ENCODE data around the gene GRM2. TPM values are rescaled to one million over a fixed set of nuclear protein-coding genes. Genes with fewer than 3 reads are reported as not detected.

The GRM2 gene
- total RNA-seq, 1 experiment from 2014 or later: 3.7 TPM

- no peak overlapping the region; the same call in 1 of the 2 replicates for H3K27ac Mint-ChIP-seq
- DNase-seq (ENCODE audit: low spot score) (peak; percentile 97), ATAC-seq (peak; percentile 68)
- H3K27me3 Mint-ChIP-seq (ENCODE audit: low read depth): no peaks in the 10 kb centered on the region; the same call in 1 of the 2 replicates
- CTCF ChIA-PET: interaction anchor here (0.5 to 5.7 kb wide), 41 partner anchors 10 to 1296 kb away, joined by 3 to 198 read pairs (median 4); partner anchors contain the start of genes DCAF1, GRM2, NEK4 and RBM15B
- H3K4me3 Mint-ChIP-seq: peak overlapping the region; percentile 60
- TF ChIP-seq MAX (CRISPR knock-in tag; IDR thresholded peaks at IDR 0.05): peak; percentile 74
- peak; percentile 94 for TF ChIP-seq CTCF (IDR thresholded peaks at IDR 0.05)
- 0 out of 2 replicates have a peak, but pooled peaks have one; percentile 20 for TF ChIP-seq EMX1 (CRISPR knock-in tag; IDR thresholded peaks at IDR 0.05)
- TF ChIP-seq TEAD1 (CRISPR knock-in tag; IDR thresholded peaks at IDR 0.05): peak; percentile 28; the same call in 1 of the 2 replicates
- no peak for TF ChIP-seq CREB1 (CRISPR knock-in tag; IDR thresholded peaks at IDR 0.05)
- TF ChIP-seq ARID4B (CRISPR knock-in tag; IDR thresholded peaks at IDR 0.05; ENCODE audit: borderline replicate concordance): 0 out of 2 replicates have a peak, but pooled peaks have one; percentile 47
- no peaks in the 10 kb centered on the region for H3K9me3 Mint-ChIP-seq
- H3K36me3 Mint-ChIP-seq: no peaks in the 10 kb centered on the region
- H3K4me1 Mint-ChIP-seq: peaks cover 35% of the 10 kb centered on the region
- POLR2A ChIA-PET: interaction anchor here (1.3 to 2.1 kb wide), 2 partner anchors 12 to 170 kb away, joined by 4 to 10 read pairs; partner anchors contain the start of gene DCAF1
These were observed 37.4 kb upstream of the GRM2 start for GRCh38 chr3:51669241-51670052.

GRCh38 chr3:51670053-51670822 is 36.6 kb upstream of the GRM2 start:
- H3K36me3 Mint-ChIP-seq: no peaks in the 10 kb centered on the region
- no peaks in the 10 kb centered on the region; the same call in 1 of the 2 replicates for H3K27me3 Mint-ChIP-seq (ENCODE audit: low read depth)
- no peaks in the 10 kb centered on the region for H3K9me3 Mint-ChIP-seq
- ATAC-seq: no peak
- no peak for DNase-seq (ENCODE audit: low spot score)
- peak overlapping the region; percentile 60 for H3K4me3 Mint-ChIP-seq
- no peak overlapping the region for H3K27ac Mint-ChIP-seq
- POLR2A ChIA-PET: interaction anchor here (1.3 to 2.1 kb wide), 2 partner anchors 11 to 171 kb away, joined by 4 to 10 read pairs; partner anchors contain the start of gene DCAF1
- peaks cover 35% of the 10 kb centered on the region for H3K4me1 Mint-ChIP-seq
- CTCF ChIA-PET: interaction anchor here (0.6 to 5.7 kb wide), 27 partner anchors 9 to 1183 kb away, joined by 3 to 198 read pairs (median 6); partner anchors contain the start of genes DCAF1, GRM2, RBM15B and RRP9
- TF ChIP-seq SMAD3 (CRISPR knock-in tag; IDR thresholded peaks at IDR 0.05; ENCODE audit: borderline replicate concordance) (no peak), MLX (CRISPR knock-in tag; IDR thresholded peaks at IDR 0.05) (no peak), TEAD1 (CRISPR knock-in tag; IDR thresholded peaks at IDR 0.05) (no peak), FOXK1 (CRISPR knock-in tag; IDR thresholded peaks at IDR 0.05) (no peak), ZNF425 (CRISPR knock-in tag; conservative IDR thresholded peaks at IDR 0.05) (no peak), ZNF138 (CRISPR knock-in tag; conservative IDR thresholded peaks at IDR 0.05) (no peak), USF2 (CRISPR knock-in tag; IDR thresholded peaks at IDR 0.05) (no peak), KAT7 (CRISPR knock-in tag; IDR thresholded peaks at IDR 0.05; ENCODE audit: borderline replicate concordance) (no peak), NR2C2 (CRISPR knock-in tag; IDR thresholded peaks at IDR 0.05) (no peak), ZSCAN18 (CRISPR knock-in tag; IDR thresholded peaks at IDR 0.05) (no peak), ZNF396 (CRISPR knock-in tag; IDR thresholded peaks at IDR 0.05; ENCODE audit: borderline replicate concordance) (no peak), CREM (CRISPR knock-in tag; IDR thresholded peaks at IDR 0.05) (no peak)
